AG09319 (cell line): ENCODE data around the gene KRT24.
A peak's percentile ranks its signal among the peaks of the same experiment; 100 is the strongest.

Experiments used
- DNase-seq: peaks from one replicate; pipeline ENCODE4 v3.0.0-alpha.2; 2010; ENCODE audit warnings: low read depth; ENCODE audit errors: extremely low read depth
- CTCF ChIP-seq: IDR thresholded peaks from 2 replicates; pipeline ENCODE4 v1.5.1; 2011; ENCODE audit warnings: low read depth, mild to moderate bottlenecking, inconsistent platforms, low read length, moderate library complexity

The KRT24 gene

GRCh38 chr17:40727447-40728231, 24.1 kb upstream of the KRT24 start:
- peak; percentile 49 for DNase-seq
- no peak for TF ChIP-seq CTCF

GRCh38 chr17:40726919-40727318, 23.4 kb upstream of the KRT24 start:
- peak; percentile 19 for TF ChIP-seq CTCF
- DNase-seq, result no peak

GRCh38 chr17:40724656-40725055, 21.1 kb upstream of the KRT24 start:
- no peak for DNase-seq
- no peak for TF ChIP-seq CTCF

- no peak for DNase-seq
- no peak for TF ChIP-seq CTCF
Observed at GRCh38 chr17:40722241-40722640, 18.7 kb upstream of the KRT24 start.

- DNase-seq, result no peak
- no peak for TF ChIP-seq CTCF
Observed at GRCh38 chr17:40720899-40721298, 17.3 kb upstream of the KRT24 start.

- no peak for TF ChIP-seq CTCF
- DNase-seq, result no peak
Observed at GRCh38 chr17:40718930-40719329, 15.4 kb upstream of the KRT24 start.

GRCh38 chr17:40717776-40718175, 14.2 kb upstream of the KRT24 start:
- DNase-seq, result no peak
- no peak for TF ChIP-seq CTCF
